HG02623 (cell line): ENCODE results near the gene CLSTN3.
A peak's percentile ranks its signal among the peaks of the same experiment; 100 is the strongest.

Experiments used
- ATAC-seq: cut with Tn5 transposase; IDR thresholded peaks from one replicate; pipeline ENCODE4 v1.9.1; 2021; ENCODE audit warnings: moderate library complexity; ENCODE audit not compliant: unreplicated experiment

The CLSTN3 gene

GRCh38 chr12:7129872-7130691, at the start of gene CLSTN3:
Gene CLSTN3 (plus strand): TSS chr12:7130371. CDS start chr12:7130649, 278 bp downstream.
- peak; percentile 64 for ATAC-seq

GRCh38 chr12:7081037-7081436, 49.1 kb upstream of the CLSTN3 start:
- ATAC-seq, result no peak

GRCh38 chr12:7083125-7083524, 47.0 kb upstream of the CLSTN3 start:
- ATAC-seq, result no peak

GRCh38 chr12:7089196-7089871, 40.8 kb upstream of the CLSTN3 start:
- ATAC-seq, result no peak

GRCh38 chr12:7090222-7090998, 39.8 kb upstream of the CLSTN3 start:
- ATAC-seq, result no peak

GRCh38 chr12:7091171-7091570, 39.0 kb upstream of the CLSTN3 start:
- ATAC-seq, result no peak

DNA sequence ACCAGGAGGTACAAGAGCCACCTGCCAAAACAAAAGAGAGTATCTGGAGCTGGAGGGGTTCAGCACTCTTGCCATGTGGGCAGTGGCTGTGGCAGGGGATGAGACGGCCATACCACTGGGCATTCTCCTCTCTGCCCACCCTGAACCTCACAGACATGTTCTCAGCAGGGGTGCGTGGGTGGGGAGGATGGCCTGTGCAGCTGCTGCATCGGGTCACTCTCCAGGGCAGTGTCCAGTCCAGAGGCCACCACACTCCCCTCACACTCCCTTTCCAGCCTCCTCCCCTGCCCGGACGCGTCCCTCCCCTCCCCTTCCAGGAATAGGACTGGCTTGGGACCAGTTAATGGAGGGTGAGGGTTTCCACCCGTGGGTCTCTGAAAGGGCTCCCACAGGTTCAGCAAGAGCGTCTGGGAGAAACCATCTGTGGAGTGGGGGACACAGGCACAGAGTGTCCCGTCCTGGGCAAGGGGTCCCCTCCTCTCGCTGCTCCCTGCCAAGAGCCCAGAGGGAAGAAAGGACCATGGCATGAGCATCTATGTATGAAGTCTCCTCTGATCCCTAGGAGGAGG, 38.4 kb upstream of the CLSTN3 start:
- no peak for ATAC-seq

DNA sequence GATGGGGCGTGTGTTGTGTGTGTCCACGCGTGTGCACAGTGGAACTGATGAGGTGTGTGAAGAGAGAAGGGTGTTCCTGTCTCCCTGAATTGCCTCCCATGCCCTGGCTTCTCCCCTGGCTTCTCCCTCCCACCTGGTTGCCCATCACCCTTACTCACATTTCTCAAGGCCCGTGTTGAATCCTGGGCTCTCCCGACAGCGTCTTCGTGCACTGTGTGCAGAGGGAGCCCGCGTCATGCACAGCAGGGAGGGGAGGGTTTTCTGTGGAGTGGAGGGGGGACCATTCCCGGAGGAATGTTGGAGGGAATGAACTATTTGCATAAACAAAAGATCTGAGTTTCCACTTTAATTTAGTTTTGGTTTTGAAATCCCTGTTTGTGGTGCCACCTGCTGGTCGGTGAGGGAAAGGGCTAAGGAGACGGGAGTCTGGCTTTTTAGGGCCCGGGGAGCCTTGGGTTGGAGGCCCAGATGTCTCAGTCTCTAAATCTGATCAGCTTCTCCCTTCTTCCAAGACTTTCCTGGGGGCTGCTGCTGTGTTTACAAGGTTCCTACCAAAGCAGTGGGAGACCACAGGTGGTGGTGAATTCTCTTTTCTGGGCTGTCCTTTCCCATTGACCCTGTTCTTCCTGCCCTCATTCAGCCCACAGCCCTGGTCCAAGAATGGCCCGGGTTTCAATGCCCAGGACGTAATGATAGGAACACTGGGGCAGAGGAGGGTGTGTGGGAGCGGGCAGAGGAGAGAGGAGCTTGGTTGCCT, 37.8 kb upstream of the CLSTN3 start, which contains the start of gene C1R:
Gene C1R (minus strand): TSS at position 217 of the 757 bp plus-strand sequence. CDS start 57 bp downstream, at position 160.
- ATAC-seq, result no peak

- ATAC-seq, result no peak
These were observed 37.1 kb upstream of the CLSTN3 start for GRCh38 chr12:7092986-7093460.

GRCh38 chr12:7093486-7093885, 36.7 kb upstream of the CLSTN3 start:
- no peak for ATAC-seq

GRCh38 chr12:7093892-7094291, 36.3 kb upstream of the CLSTN3 start:
- ATAC-seq, result no peak

DNA sequence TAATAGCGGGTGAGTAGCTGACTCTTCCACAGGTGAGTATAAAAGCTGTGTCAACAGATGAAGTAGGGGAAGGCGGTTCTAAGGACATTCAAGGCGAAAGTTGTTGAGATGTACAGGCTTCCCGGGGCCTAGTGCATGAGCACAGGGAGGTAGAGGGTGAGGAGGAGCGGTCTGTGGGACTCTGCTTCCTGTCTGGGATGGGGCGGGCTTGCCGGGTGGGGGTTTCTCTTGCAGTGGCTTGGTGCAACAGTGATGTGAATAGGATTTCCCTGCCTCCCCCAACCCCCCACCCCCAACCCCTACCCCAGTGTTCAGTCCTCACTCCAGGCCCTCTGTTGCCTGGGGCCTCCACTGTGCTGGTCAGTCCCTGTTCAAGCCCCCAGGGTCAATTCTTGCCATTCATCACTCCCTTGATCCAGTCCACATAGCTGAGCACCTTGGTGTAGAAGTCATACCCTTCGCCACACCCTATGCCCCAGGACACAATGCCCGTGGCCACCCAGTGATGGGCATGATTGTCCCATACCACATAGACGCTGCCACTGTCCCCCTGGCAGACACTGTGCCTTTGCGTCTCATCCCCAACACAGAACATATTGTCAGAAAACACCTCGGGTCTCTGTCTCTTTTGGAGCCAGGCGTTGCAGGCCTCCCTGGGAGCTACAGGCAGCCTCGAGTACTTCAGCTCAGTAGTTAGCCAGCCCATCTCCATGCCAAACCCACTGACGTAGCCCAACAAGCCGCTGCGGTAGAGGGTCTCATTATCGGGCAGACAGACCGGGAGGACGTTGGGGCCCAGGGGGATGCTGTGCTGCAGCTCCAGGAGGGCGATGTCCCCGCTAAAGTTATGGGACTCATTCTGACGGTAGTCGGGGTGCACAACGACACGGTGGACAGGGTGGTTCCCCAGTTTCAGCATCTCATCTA, 33.9 kb upstream of the CLSTN3 start:
- no peak for ATAC-seq

DNA sequence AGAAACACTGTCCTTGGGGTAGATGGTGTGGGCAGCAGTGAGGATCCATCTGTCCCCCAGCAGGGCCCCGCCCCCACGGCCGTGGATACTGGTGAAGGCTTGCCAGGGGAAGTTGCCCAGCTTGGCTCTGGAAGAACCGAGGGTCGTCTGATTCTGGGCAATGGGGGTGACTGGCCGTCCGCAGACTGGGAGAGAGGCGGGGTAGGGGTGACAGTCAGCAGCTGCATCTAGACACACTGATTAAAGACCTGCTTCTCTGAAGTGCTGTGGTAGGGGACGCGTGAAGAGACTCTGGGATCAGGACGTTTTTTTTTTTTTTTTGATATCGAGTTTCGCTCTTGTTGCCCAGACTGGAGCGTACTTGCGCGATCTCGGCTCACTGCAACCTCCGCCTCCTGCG, 33.2 kb upstream of the CLSTN3 start:
- ATAC-seq, result no peak

GRCh38 chr12:7099290-7099996, 30.7 kb upstream of the CLSTN3 start:
- no peak for ATAC-seq

- no peak for ATAC-seq
These were observed 29.9 kb upstream of the CLSTN3 start for GRCh38 chr12:7100239-7100638.

DNA sequence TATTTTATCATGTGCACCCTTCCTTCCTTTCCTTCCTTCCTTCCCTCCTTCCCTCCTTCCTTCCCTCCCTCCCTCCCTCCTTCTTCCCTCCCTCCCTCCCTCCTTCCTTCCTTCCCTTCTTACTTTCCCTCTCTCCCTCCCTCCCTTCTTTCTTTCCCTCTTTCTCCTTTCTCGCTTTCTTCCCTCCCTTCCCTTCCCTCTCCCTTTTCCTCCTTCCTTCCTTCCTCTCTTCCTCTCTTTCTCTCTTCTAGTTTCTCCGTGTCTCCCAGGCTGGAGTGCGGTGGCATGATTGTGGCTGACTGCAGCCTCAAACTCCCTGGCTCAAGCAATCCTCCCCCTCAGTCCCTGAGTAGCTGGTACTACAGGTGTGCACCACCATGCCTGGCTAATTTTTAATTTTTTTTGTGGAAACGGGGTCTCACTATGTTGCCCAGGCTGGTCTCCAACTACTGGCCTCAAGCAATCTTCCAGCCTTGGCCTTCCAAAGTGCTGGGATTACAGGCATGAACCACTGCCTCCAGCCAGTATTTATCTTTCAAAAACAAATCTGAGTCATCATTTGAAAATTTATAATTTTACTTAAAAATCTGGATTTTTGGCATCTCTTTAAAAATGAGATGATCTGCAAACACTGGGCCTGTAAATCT, 29.0 kb upstream of the CLSTN3 start:
- ATAC-seq, result no peak

DNA sequence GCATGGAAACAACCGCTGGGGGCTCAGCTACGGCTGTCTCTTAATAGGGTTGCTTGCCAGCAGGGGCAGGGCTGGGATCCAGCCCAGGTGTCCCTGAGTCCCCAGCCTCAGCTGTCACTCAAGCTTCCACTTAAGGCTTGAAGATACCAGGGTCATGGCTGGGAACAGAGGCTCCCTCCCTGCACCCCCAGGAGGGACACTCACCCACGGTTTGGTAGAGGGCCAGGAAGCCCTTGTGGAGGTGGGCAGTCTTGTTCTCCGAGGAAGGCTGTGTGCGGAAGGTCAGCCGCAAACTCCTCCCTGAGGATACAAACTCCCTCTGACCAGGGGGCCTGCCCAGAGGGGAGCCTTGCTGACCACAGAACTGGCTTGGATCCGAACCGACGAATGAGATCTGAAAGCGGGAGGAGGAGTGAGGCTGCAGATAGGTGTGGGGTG, 28.5 kb upstream of the CLSTN3 start:
- ATAC-seq, result no peak

DNA sequence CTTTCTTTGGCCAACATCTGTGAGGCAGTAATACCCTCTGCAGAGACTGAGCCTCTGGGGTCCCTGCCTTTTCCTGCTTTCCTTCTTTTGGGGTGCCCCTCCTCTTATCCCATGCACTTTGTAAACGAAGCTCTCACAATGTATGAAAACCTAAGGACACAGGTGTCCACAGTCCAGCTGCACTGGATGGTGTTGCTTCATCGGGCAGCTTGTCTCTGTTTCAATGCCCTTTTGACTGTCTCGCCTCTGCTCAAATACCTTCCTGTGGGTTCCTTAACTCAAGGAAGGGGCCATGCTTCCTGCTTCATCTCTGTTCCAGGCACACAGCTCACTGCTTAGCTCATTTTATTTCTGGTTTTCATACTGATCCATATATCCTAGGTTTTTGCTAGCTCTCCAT, 27.6 kb upstream of the CLSTN3 start:
- no peak for ATAC-seq
